Right atrium auricular region (tissue), 2 donors: ENCODE measurements around the gene KCNA4. TPM values are rescaled to one million over a fixed set of nuclear protein-coding genes. Genes with fewer than 3 reads are reported as not detected.

ENCODE experiments used
- DNase-seq: peaks from one replicate; pipeline ENCODE4 v3.0.0-alpha.2; 2019; ENCODE audit warnings: low spot score
- H3K27ac ChIP-seq, 2 donors: fragments of 200-600 bp; sonication (generic); 1 replicate in 1 of 2; 2 replicates in 1 of 2; pipeline ENCODE4 v1.5.1; 2016 to 2019
- H3K27me3 ChIP-seq, 2 donors: fragments of 200-600 bp; sonication (generic); one replicate each; pipeline versions ENCODE4 v1.5.1 to v1.6.0; 2017 to 2019
- H3K36me3 ChIP-seq: fragments of 200-600 bp; sonication (generic); one replicate; pipeline ENCODE4 v1.5.1; 2016
- H3K4me1 ChIP-seq, 2 donors: fragments of 200-600 bp; sonication (generic); one replicate each; pipeline versions ENCODE4 v1.5.1 to v1.6.0; 2017 to 2019
- H3K4me3 ChIP-seq, 2 donors: fragments of 200-600 bp; sonication (generic); 1 replicate in 1 of 2; 2 replicates in 1 of 2; pipeline ENCODE4 v1.5.1; 2017 to 2019; ENCODE audit warnings: mild to moderate bottlenecking in 1 of 2, moderate library complexity in 1 of 2
- H3K9me3 ChIP-seq, 2 donors: fragments of 200-600 bp; sonication (generic); one replicate each; pipeline ENCODE4 v1.5.1; 2019
- CTCF ChIP-seq, 2 donors: fragments of 200-600 bp; sonication (generic); IDR thresholded peaks; one replicate each; pipeline ENCODE4 v1.5.1; 2019; ENCODE audit warnings: antibody characterized with exemption in 2 of 2
- total RNA-seq, 2 donors: library from RNA; depleted of rRNA; stranded (reverse); fragments of >200 nt; gene quantifications; one replicate each; pipeline ENCODE4 v1.1.0, GENCODE V29; 2016

The KCNA4 gene
- total RNA-seq, 2 donors from 2014 or later = 5.0 to 8.1 TPM

GRCh38 chr11:30019481-30019880 is 2.7 kb upstream of the KCNA4 start:
- H3K4me1 ChIP-seq = peaks cover 0 to 12% of the 10 kb centered on the region in 2 donors
- DNase-seq = no peak
- no peak overlapping the region for H3K4me3 ChIP-seq
- H3K27me3 ChIP-seq = no peaks in the 10 kb centered on the region
- no peak overlapping the region for H3K27ac ChIP-seq
- no peak for TF ChIP-seq CTCF (IDR thresholded peaks at IDR 0.05)
- no peaks in the 10 kb centered on the region for H3K9me3 ChIP-seq
- H3K36me3 ChIP-seq = no peaks in the 10 kb centered on the region

- Histone ChIP-seq H3K4me1 (peaks cover 0 to 12% of the 10 kb centered on the region in 2 donors), H3K4me3 (no peak overlapping the region), H3K9me3 (no peaks in the 10 kb centered on the region), H3K27ac (no peak overlapping the region), H3K36me3 (no peaks in the 10 kb centered on the region), H3K27me3 (no peaks in the 10 kb centered on the region)
- DNase-seq = no peak
- TF ChIP-seq CTCF (IDR thresholded peaks at IDR 0.05) = no peak
These were observed 1.7 kb upstream of the KCNA4 start for GRCh38 chr11:30018495-30018894.

- Histone ChIP-seq H3K4me1 (peaks cover 0 to 12% of the 10 kb centered on the region in 2 donors), H3K9me3 (no peaks in the 10 kb centered on the region), H3K36me3 (no peaks in the 10 kb centered on the region), H3K27ac (no peak overlapping the region), H3K4me3 (peak overlapping the region; percentile 39 to 58), H3K27me3 (no peaks in the 10 kb centered on the region)
- no peak for TF ChIP-seq CTCF (IDR thresholded peaks at IDR 0.05)
- DNase-seq = no peak
These were observed 640 bp upstream of the KCNA4 start for GRCh38 chr11:30017445-30017895.

DNA sequence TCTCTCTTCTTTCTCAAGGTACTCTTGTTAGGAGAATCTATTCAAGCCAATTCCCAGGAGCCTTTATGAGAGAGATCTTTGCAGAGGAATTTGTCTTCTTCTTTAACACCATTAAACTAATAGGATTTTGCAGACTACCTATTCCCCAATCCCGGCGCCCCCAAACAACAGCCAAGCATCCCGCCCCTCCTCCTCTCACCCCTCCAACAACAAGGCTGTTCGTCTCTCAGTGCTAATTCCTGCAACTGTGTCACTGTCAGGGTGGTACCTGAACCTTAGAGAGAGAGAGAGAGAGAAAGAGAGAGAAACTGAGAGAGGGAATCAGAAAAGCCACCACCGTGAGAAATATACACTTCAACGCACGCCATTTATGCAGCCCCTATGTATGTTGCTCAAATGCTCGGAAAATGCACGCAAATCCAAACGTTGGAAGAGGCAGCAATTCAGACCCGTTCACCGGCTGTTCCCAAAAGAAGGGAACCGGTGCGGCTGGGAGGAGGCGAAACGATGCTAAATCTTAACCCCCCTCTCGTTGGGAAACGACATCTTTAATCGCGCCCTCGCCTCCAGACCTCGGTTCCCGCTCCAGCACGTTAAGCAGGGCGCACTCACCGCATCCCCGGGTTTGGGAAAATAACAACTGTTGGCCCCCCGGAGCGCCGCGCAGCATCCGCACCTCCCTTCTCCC is 961 bp downstream of the KCNA4 start:
- Histone ChIP-seq H3K27ac (peak overlapping the region in 1 of 2 donors; percentile 25), H3K27me3 (no peaks in the 10 kb centered on the region), H3K36me3 (no peaks in the 10 kb centered on the region), H3K4me3 (peak overlapping the region; percentile 39 to 58), H3K4me1 (peaks cover 0 to 12% of the 10 kb centered on the region in 2 donors), H3K9me3 (no peaks in the 10 kb centered on the region)
- no peak for TF ChIP-seq CTCF (IDR thresholded peaks at IDR 0.05)
- DNase-seq = no peak

DNA sequence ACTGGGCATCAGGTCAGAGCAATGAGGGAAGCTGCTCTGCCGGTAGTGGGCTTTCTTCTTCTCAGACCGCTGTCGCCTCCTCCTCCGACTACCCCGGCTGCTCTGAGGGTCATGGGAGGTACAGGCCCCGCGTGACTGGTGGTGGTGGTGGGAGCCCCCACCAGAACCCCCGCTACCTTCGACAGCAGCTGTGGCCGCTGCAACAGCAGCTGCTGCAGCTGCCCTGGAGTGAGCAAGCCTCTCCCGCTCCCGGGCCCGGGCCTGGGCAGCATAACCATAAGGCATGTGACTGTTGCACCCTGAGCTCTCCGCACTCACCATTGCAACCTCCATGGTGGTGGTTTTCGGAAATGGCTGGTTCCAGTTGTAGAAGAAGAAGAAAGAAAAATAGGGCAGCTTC is 4.5 kb downstream of the KCNA4 start:
- Histone ChIP-seq H3K27me3 (no peaks in the 10 kb centered on the region), H3K9me3 (no peaks in the 10 kb centered on the region), H3K4me1 (peaks cover 0 to 8% of the 10 kb centered on the region in 2 donors), H3K36me3 (no peaks in the 10 kb centered on the region), H3K4me3 (no peak overlapping the region), H3K27ac (no peak overlapping the region)
- no peak for DNase-seq
- no peak for TF ChIP-seq CTCF (IDR thresholded peaks at IDR 0.05)

DNA sequence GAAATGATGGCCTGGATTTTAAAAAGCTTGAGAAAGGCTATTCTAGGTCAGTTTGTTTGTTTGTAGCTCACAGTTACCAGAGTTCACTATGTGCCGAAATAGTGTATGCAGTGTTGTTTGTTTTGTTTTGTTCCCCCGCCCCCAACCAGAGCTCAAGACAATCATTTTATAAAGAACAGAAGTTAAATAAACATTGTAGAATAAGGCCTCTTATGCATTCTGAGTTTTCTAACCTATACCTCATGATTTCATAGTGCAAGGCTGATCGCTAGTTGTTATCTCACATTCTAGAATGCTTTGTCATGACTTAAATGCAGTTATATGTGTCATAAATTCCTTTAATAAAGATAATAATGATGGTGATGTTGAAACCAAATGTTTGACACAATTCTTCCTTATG is 7.8 kb downstream of the KCNA4 start:
- H3K27me3 ChIP-seq = no peaks in the 10 kb centered on the region
- H3K36me3 ChIP-seq = no peaks in the 10 kb centered on the region
- no peak for DNase-seq
- no peak overlapping the region for H3K27ac ChIP-seq
- no peaks in the 10 kb centered on the region for H3K4me1 ChIP-seq
- no peak overlapping the region for H3K4me3 ChIP-seq
- no peaks in the 10 kb centered on the region for H3K9me3 ChIP-seq
- no peak for TF ChIP-seq CTCF (IDR thresholded peaks at IDR 0.05)
